HG03025 (cell line): ENCODE results near the gene C11orf54.

Experiments
- ATAC-seq: cut with Tn5 transposase; IDR thresholded peaks from one replicate; pipeline ENCODE4 v1.9.1; 2021; ENCODE audit warnings: mild to moderate bottlenecking, moderate library complexity; ENCODE audit not compliant: unreplicated experiment, low FRiP score

Gene C11orf54

DNA sequence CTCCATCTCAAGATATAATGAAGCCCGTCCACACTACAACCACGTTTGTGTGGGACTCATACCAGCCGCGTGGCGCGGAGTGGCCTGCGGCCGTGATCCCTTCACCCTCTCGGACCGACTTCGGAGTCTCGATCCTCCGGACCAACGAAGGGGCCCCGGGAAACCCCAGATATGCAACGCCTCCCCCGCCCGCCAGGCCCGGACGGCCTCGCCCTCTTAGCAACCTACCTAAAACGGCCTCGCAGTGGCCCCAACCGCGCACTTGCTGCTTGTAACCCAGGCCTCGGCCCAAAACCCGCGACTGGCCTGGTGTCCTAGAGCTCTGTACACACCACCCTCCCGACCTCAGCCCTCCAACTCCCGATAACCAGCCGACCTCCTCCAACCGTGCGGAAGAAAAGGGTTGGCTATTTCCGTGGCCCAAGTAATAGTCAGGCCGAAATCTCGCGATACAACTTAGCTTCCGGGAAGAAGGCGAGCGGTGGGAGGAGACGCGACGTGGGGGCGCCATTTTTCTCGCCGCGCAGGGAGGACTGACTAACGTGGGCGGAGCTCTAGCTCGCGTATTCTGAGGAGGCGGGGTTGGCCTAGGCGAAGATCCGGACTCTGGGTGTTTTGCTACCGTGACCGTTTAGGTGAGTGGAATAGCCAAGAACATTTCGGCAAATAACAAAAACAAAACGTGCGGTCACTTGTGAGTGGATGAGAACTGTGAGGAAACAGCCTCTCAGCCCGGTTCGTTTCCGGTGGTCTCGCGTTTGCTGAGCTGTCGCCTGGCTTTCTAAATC, at the start of gene C11orf54, which contains the start of gene TAF1D:
Gene C11orf54 (plus strand): TSS at position 579 of the 788 bp plus-strand sequence. CDS start 5,722 bp downstream, outside the sequence.
Gene TAF1D (minus strand): TSS at position 402 of the 788 bp plus-strand sequence. CDS start 2,191 bp downstream, outside the sequence.
- ATAC-seq, result peak; percentile 88

GRCh38 chr11:93694109-93694508, 47.4 kb upstream of the C11orf54 start:
- ATAC-seq, result no peak

DNA sequence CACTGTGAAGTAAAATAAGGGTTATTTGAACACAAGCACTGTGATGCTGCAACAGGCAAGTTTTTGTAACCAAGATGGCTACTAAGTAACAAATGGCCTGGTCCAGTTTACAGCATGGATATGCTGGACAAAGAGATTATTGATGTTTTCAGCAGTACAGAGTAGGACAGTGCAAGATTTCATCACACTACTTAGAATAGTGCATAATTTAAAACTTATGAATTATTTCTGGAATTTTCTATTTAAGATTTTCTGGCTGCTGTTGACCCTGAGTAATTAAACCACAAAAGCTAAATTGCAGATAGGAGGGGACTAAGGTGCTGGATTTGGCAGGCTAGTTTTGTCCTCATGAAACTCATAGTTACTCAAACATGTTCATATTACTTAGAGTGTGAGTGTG, 46.9 kb upstream of the C11orf54 start:
- no peak for ATAC-seq

DNA sequence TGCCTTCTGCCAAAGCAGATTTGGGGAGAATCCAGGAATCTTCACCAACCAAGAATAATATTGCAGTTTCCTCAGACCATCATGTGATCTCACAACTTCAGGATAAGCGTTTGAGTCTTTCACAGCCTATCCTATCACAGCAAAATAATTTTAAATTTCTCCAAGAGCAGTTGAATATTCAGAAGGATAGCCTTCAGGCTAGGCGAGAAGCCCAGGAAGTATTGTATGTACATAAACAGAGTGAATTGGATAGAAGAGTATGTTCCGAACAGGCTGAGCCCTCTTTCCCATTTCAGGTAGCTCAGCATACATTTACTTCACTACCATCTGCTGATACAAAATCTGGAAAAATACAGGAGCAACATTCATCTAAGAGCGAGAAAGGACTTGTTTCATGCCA, 43.9 kb upstream of the C11orf54 start:
- no peak for ATAC-seq

DNA sequence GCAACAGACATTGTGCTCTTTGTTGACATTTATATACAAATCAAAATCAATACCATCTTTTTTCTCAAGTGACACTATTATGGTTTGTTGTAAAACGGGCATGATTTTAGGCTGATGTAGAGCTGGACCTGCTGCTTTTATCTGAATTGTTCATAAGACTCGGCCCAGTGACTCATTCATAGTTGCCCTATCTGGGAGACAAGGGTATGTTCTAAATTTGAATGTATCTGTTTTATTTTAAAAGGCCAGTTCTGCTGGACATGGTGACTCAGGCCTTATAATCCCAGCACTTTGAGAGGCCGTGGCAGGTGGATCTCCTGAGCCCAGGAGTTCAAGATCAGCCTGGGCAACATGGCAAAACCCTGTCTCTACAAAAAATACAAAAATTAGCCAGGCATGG, 40.6 kb upstream of the C11orf54 start:
- no peak for ATAC-seq

DNA sequence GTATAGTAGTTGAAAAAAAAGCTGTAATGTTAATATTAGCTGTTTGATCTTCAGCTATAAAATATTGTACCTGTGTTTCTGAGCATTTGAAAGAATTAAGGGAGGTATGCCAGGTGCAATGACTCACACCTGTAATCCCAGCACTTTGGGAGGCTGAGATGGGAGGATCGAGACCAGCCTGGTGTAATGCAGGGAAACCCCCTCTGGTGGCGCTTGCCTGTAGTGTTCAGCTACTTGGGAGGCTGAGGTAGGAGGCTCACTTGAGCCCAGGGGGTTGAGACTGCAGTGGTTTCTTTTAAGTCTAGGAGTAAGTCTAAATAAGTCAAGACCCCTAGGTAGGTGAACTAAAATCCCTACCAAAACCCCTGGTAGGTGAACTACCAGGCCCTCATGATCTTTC, 37.2 kb upstream of the C11orf54 start:
- no peak for ATAC-seq

GRCh38 chr11:93710239-93710638, 31.2 kb upstream of the C11orf54 start:
- no peak for ATAC-seq

- ATAC-seq, result no peak
Observed at GRCh38 chr11:93712678-93713077, 28.8 kb upstream of the C11orf54 start.

- no peak for ATAC-seq
Observed at GRCh38 chr11:93715797-93716396, 25.6 kb upstream of the C11orf54 start.

GRCh38 chr11:93717501-93717900, 24.0 kb upstream of the C11orf54 start:
- ATAC-seq, result no peak

GRCh38 chr11:93718057-93718563, 23.4 kb upstream of the C11orf54 start:
- peak; percentile 78 for ATAC-seq

DNA sequence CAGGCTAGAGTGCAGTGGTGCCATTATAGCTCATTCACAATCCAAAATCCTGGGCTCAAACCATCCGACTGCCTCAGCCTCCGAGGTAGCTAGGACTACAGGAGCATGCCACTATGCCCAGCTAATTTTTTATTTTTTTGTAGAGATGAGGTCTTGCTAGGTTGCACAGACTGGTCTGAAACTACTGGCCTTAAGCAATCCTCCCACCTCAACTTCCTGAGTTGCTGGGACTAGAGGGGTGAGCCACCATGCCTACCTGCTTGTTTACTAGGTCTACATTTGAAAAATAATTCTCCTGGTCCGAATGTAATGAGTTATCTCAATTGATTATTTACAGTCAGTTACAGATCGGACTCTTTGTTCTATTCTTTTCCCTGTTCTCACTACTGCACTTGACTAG, 22.2 kb upstream of the C11orf54 start:
- ATAC-seq, result no peak

DNA sequence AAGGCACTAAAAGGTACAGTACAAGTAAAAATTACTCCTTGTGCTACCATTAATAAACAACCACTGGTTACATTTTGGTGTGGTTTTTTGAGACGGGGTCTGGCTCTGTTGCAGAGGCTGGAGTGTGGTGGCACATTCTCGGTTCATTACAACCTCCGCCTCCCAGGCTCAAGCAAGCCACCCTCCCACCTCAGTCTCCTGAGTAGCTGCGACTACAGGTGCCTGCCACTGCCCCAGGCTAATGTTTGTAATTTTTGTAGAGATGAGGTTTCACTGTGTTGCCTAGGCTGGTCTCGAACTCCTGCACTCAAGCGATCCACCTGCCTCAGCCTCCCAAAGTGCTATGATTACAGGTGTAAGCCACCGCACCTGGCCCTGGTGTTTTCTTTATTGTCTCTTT, 20.9 kb upstream of the C11orf54 start:
- ATAC-seq, result no peak

DNA sequence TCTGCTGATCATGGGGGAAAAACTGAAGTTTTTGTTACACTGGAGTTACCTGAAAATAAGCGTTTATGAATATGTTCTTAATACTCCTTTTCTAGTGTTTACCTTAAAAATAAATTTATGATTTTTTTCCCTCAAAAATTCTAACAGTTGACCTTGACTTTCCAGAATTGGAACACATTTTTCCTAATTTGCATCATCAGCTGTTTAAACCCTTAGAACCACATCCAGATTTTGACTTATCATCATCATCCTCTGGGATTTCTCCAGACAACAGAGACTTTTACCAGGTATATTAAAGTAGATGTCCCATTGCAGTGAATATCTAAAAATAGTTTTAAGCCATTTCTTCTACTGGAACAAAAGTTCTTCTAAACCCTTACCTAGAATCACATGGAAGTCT, 17.4 kb upstream of the C11orf54 start:
- ATAC-seq, result no peak

DNA sequence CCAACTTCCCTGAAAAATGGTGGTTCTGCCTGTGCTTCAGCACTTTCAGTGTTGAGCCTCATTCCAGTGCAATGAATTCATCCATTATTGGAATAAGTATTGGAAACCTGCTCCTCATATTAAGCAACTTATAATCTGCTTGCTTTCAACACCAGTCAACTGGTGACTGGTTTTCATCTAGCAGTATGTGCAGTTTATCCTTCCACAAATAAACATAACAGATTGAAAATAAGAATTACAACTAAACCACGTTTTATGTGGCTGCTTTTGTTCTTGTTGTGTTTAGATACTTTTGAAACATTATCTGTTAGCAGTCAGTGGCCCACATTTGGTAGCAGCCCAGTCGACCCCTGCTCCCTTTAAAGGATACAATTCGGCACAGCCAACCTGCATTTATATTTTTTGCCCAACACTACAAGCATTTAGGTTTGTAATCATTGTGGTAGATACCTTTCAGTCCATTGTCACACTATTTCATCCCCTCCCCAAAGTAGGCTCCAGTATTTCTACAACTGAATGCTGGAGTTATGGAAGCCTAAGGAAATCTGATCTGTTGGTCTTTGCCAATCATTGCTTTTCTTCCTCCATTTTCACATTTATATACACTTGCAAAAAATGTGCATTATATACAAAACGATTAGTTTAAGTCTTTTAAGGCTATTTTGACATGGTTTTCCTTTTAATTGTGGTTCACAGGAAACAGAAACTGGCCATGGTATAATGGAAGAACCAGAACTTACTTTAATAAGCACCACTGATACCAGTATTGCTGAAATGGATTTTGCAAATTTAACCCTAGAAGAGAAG, 13.3 kb upstream of the C11orf54 start:
- ATAC-seq, result no peak

GRCh38 chr11:93728792-93729128, 12.7 kb upstream of the C11orf54 start:
- ATAC-seq, result no peak

DNA sequence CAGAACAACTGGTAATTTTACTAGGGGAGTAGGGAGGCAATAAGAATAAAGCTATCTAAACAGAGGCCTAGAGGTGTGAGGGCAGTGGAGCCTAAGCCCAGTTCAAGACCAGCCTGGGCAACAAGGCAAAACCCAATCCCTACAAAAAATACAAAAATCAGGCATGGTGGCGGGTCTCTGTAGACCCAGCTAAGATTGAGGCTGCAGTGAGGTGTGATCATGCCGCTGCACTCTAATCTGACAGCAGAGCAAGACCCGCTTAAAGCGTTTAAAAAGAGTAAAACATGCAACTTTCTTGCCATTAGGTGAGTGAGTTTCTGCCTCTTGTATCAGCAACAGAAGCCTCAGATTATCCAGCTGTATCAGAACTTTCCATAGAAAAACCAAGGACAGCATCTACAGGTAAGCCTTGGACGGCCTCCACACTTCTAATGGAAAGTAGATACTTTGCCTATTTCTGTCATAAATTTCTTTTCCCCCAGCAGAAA, 12.3 kb upstream of the C11orf54 start:
- no peak for ATAC-seq

- ATAC-seq, result no peak
Observed at GRCh38 chr11:93730108-93731107, 11.1 kb upstream of the C11orf54 start.

DNA sequence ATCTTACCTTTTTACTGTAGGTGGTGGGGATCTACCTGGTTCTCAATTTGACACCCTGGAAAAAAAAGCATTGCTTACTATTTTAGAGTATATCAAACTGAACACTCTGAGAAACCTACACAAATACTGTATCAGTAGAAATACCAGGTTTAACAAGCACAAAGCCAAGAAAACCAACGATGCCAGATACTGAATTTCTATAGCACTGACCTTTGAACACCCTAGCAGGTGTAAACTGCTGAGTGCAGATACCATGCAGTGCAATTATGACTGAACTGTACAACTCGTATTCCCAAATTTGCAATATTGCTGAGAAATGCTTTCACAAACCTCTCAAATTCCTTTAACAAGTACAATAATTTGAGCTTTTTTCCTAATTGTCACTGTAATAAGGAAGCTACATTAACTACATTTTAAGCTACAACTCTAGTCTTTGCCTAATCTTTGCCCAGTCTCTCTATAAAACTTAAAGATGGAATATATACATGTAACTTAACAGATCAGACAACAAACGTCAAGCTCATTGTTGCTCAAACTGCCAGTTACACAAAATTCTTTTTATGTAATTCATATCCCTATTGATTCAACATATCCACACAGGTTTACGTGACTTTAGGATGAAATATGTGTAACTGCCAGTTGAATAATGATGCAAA, 9.1 kb upstream of the C11orf54 start:
- ATAC-seq, result no peak
